ENCODE results near the gene AKAP12.

Gene AKAP12

DNA sequence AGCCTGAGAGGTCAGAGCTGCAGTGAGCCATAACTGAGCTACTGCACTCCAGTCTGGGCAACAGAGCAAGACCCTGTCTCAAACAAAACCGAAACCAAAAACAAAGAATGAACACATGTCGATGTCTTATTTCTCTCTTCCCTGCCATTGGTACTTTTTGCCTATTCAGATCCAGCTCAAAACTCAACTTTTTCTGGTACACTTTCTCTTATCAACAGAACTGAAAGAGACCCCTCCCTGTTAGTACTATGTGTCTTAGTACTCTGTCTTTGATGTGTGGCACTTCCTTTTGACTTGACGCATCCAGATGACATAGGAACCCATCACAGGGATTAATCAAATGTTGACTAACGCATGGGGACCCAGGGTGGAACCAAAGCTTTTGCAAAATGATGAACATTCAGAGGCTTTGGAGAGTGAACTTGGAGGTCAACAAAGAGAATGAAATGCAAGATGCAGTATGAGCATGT is 44.8 kb downstream of the AKAP12 start:
- no peak for DNase-seq

- no peak for DNase-seq
Observed at GRCh38 chr6:151285122-151285521, 45.4 kb downstream of the AKAP12 start.

GRCh38 chr6:151286214-151286613 is 46.4 kb downstream of the AKAP12 start:
- no peak for DNase-seq

DNA sequence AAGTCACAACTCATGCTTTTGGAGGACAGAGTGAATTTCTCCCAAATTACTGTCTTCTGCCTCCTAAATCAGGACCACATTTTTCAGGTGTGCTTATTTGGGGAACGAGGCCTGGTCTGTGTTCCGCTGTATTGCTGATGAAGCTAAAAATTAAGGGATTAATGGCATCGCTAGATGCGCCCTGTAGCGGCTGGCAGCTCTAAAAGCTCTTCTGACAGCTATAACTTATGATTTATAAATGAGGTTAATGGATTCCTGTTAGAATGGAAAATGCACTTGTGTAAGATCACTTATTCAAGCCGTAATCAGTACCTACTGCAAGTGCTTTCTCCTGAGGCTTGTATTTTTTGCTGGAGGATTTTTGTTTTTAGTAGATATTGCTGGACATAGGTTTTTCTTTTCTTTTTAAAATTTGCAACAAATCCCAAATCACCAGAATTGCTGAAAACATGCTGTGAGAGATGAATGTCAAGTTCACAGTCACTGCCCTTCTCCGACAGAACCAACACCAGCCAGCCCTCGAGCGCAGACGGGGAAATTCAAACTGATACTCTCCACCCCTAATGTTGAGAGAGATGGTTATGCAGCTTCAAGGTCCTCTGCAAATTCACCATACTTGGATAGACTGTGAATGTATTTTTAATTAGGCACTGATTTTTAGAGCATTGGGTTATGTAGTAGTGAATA is 49.1 kb downstream of the AKAP12 start:
- no peak for DNase-seq

DNA sequence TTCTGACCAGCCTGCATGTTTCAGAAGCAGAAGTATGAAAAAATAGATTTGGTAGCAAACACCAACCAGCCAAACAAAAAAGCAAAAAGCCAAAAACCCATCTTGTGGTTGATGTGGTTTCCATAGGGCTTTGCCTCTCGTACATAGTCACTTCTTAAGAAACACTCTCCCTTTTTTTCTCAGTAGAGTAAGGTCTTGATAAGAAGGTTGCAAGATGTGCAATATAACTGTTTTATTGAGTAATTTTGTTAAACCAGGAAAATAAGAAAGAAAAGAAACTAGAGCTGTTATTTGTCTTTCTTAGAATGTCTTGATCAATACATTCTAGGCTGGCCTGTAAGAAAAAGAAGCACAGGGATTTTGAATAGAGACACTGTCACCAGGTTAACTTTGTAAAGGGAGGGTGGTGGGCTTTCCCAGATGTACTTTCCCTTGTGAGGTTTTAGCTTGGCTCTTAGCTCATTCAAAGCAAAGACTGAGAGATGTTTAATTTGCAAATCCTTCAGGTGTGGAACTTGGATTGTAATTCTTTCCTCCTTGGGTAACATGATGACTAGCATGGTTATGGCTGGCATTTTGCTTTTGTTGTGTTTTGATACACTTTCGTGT is 49.7 kb downstream of the AKAP12 start:
- DNase-seq: no peak

DNA sequence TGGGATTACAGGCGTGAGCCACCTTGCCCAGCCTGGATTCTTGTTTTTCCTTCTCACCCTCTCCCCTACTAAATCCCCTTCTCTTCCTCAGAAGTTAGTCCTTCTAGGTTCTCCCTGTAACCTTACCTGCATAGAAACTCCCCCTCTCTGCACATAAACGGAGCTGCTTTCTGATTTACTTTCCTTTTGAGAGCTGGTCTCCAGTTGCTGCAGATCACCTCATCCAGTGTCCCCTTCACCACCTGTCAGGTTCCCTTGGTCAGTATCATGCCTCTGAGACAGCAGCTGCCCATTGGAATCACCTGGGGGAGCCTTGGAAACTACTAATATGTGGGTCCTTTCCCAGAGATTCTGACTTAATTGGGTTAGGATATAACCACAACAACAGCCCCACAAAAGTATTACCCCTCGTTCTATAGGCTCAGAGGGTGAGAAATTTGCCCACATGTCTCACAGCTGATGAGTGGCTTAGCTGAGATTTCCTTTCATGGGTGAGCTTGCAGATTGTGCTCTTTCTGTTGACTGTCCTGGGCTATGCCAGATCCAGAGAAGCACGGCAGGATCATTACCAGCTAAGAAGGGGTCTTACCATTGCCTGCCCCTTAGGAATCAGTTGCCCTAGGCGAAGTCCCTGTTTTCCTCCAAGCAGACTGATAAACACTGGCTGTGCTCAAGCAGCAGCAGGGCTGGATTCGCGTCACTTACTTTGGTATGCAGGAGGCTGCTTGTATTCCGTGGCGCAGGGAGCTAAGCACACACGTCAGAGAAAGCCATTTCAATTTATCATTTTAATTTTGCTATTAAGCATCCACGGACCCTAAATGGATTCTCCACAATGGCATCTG is 51.3 kb downstream of the AKAP12 start:
- no peak for DNase-seq

DNA sequence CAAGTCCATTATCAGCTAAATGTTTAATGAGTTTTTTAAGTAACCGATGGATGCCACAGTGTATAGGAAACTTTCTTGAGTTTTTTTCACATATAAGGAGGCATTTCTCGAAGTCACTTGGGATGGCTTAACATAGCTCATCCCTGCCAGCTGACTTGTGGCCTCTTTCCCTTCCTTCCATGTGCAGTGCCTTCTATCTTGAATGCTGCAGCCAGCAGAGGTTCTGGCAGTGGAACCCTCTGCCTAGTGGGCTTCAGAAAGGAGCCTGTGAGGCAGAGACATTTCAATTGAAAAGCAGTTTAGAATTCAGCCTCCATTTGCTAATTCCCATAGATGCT is 51.9 kb downstream of the AKAP12 start:
- DNase-seq: no peak

DNA sequence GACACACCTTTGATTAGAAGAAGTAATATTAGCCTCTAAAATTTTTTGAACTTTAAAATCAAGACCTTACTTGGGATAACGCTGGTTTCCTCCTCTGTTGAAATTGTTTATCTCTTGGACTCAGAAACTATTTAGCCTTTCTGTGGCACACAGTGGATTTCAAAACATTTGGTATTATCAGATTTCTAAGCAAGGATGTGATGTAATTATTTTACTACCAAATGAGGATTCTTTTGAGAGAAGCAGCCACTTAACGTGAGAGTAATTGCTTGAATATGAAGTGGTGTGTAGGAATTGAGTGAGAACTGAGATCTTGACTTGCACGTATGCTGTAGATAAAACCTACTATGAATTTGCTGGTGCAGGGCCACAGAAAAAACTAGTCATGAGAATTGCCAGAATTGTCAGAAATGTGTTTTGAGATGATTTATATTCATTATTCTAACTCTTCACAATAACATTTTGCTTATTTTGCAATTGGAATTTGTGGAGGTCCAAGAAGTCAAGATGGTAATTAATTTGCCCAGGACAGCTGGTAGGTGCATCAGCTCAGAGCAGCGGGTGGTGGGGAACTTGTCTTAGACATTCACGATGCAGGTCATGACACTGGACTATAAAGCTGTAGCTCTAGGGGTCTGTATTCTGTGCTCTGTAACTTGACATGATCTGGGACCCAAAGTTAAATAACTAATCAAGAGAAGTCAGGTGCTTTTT is 53.4 kb downstream of the AKAP12 start:
- no peak for DNase-seq

GRCh38 chr6:151293688-151294016 is 53.9 kb downstream of the AKAP12 start:
- DNase-seq: no peak

GRCh38 chr6:151294561-151295101 is 54.9 kb downstream of the AKAP12 start:
- DNase-seq: no peak

DNA sequence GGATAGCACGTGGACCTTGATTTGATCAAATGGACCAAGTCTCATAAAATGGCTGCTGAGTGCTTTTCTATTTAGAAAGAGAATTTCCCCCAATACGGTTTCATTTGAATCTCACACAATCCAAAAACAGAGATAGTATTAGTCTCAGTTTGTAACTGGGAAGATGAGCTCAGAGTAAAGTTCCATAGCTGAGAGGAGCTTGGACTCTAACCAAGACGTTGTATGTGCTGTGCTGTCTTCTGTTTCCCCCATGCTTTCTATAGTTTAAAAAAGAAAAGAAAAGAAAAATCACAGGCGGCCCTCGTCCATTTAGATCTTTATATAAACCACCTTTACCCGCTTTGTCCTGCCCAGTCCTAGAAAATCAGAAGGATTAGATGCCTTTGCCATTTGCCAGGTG is 58.1 kb downstream of the AKAP12 start:
- DNase-seq: no peak

DNA sequence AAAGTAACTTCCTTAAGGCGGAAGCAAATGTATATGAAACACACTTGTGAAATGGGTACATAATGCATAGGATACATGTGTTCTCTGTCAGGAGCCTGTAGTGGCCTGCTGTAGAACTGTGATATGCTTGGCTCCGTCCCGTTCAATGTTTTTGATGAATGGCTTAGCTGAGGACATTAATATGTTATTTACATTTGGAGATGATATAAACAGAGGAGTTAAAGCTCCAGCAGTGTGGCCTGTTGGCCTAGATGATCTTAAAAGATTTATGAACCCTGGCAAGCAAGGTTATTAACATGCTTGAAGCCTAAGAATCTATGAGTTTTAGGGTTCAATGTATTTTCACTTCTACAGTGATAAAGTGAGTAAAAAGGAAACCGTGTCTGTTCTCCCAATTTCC is 59.2 kb downstream of the AKAP12 start:
- no peak for DNase-seq

DNA sequence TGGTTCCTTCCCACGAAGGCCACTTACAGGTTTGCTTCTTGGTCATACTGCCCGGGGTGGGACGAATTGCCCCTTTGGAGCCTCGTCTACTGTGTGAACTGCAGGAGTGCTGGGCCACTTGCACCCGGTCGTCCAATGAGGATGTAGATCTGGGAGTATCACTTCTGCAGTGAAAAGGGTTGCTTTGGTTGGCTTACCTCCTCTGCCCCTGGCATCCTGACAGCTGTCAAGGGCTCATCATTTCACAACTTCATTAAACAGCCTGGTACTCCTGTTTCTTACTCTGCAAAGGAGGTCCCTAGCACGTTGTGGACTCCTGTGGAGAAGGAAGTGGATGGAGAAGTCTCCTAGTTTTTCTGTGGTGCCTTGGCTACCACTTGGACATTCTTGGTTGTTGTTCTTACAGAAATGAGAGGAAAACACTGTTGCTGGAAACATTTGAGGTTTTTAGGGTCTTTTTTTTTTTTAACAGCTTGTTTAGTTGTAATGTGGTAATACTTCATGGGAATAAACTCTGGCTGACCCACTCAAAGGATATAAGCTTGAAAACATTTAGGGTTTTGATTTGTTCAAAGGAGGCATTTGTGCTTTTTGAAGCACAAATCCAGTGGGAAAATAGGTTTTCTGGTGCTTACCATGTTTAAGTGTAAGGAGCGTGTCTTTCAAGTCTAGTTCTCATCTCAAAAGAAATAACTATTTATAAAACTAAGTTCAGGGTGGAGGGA is 60.7 kb downstream of the AKAP12 start:
- DNase-seq: no peak

DNA sequence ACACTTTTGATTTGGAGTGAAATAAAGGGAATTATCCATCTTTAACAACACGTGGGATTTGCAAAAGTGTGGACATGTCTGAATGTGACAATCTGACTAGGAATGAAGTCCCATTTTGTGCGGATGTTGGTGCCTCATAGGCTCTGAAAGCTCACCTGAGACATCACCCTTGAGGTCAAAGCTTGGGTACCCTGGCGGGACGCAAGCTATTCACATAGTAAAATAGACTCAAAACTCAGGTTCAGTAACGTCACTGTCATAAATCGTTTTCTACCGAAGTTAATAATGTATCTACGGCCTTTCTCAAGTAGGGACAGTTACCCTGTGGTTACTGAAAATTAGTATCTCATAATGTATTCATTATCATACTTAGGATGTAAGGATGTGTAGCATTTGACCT is 61.8 kb downstream of the AKAP12 start:
- DNase-seq: no peak

DNA sequence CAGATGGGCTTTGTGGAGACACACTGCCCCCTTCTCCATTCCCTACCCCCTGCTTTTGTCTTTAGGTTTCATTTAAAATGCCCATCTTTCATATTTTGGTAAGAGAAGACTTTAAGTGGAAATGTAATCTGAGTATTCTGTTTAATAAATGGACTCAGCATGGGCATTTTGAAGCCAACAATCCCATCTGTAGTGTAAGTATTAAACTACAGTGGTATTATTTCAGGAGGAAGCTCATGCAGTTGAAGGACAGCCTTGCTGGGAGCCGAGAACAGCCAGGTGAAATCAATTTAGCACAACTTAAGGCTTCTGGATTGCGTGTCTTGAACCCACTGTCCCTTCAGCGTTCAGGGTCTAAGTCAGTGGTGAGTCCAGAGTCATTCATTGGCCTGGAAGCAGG is 63.5 kb downstream of the AKAP12 start:
- DNase-seq: no peak

DNA sequence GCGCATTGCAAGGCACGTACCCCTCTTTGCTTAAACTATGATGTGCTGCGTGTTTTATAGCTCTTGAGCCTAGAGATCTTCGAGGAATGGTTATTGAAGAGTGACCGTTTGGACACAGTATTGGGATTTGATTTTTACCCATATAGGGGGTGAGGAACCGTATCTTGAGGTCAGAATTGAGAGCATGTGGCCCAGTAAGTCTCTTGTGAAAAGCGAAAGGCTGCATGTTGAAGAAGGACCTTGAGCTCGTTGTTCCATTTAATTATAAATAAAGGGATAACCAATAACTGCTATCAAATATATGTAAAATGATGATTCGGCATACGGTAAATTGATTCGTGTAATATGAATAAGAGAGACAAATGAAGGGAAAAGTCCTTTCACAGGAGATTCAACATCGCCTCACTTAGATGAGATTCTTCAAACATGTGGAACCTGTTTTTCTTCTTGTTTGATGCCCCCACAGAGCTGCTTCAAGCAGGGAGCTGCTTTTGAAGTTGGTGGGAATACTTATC is 66.6 kb downstream of the AKAP12 start:
- no peak for DNase-seq

DNA sequence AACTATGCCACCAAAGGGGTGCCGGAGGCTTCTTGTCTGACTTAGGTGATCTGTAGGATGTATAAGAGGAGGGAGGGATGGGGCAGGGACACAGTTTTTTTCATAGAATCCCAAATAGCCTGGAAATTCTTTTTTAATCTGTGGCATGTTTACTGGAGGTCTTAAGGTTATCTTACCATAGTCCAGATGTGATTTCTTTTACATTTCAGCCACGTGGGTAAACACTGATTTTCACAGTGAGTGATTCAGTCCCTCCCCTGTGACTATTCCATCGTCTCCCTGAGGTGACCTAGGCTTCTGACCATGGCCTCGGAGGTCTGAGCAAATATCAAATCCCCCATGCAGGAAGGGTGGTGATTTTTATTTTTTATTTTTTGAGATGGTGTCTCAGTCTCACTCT is 67.7 kb downstream of the AKAP12 start:
- no peak for DNase-seq

DNA sequence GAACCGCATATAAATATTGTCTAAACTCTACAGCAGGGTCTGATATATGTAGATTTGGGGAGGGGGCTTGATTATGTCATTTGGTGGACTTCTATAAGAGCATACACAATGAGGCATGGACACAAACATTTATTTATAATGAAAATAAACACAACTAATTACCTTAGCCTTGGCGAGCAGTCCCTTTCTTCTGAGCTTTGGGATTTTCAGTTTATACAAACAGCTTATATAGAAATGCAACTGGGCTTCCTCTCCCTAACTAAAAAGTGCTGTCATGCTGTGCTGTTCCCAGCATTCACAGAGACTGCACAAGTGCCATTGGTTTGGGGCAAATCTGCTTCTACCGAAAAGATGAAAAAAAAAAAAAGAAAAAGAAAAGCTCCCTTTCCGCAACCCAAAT is 69.9 kb downstream of the AKAP12 start:
- no peak for DNase-seq

DNA sequence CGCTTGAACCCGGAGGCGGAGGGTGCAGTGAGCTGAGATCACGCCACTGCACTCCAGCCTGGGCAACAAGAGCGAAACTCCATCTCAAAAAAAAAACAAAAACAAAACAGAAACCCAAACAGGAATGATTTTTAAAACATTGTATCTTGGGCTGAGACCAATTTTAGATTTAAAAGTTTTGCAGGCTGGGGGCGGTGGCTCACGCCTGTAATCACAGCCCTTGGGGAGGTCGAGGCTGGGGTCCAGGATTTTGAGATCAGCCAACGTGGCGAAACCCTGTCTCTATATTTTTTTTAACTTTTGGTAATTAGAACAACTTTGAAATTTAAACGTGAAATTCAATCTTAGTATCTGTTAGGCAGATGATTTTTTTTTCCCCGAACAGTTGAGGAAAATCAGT is 70.5 kb downstream of the AKAP12 start:
- DNase-seq: no peak

GRCh38 chr6:151310852-151311767 is 71.3 kb downstream of the AKAP12 start:
- DNase-seq: no peak

GRCh38 chr6:151313066-151313491 is 73.3 kb downstream of the AKAP12 start:
- DNase-seq: peak; percentile 94

Data from DMS153 (cell line).